Fibroblast of upper back skin (primary cell): ENCODE measurements around the gene KCNF1.

Experiments
- DNase-seq: peaks from one replicate; pipeline ENCODE4 v3.0.0-alpha.2; 2013

The KCNF1 gene

GRCh38 chr2:10921525-10921924 is 9.8 kb downstream of the KCNF1 start:
- no peak for DNase-seq

GRCh38 chr2:10922307-10923007 is 10.7 kb downstream of the KCNF1 start:
- DNase-seq = no peak

- no peak for DNase-seq
Observed at GRCh38 chr2:10923008-10923375, 11.3 kb downstream of the KCNF1 start.

DNA sequence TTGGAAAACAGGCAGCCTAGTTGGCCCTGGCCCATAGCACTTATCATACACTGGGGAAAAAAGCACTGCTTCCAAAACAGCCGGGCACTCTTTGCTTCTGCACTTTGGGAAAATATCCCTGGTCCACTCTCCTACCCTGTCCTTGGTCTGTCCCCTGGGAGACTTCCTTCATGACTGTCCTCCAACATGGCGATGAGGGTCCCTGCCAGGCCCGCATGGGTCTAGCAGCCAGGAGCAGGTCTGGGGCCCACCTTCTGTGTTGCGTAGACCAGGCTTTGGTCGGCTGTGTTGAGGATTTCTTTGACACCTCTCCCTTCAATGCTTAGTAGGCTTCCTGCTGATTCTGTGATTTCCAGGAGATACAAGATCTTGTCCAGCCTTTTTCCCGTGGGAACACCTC is 12.2 kb downstream of the KCNF1 start:
- no peak for DNase-seq

DNA sequence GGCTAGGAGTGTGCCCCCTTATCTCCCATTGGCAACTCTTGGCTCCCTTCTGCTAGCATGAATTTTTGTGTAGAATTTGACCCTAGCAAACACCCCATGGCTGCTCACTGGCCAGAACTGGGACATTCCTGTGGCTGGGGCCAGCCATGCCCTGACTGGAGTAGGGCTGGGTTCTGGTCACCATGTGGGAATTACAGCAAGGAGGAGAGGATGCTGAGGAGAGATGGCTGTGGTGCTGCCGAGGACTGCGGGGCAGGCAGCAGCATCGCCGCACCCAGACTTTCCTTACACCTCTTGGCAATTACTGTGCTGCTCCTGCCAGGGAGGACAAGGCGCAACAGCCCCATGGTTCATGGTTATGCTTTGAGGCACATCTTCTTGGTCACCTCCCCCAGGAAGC is 12.7 kb downstream of the KCNF1 start:
- no peak for DNase-seq

DNA sequence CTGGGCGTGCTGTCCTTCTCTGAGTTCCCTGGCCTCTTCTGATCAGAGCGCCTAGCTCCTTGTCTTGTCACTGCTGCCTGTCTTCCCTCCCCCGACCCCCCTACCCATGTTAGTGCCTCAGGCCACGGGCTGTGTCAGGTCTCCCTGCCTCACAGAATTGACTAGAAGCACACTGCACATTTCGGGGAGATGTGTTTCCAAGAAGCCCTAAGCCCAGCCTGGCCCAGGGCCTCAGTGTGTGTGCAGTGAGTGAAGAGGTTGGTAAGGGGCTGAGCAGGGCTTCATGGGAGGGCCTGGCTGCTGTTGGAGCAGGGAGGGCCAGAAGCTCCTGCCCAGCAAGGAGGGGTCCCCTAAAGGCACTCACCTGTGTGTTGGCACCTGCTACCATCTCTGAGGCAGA is 13.1 kb downstream of the KCNF1 start:
- DNase-seq = no peak

DNA sequence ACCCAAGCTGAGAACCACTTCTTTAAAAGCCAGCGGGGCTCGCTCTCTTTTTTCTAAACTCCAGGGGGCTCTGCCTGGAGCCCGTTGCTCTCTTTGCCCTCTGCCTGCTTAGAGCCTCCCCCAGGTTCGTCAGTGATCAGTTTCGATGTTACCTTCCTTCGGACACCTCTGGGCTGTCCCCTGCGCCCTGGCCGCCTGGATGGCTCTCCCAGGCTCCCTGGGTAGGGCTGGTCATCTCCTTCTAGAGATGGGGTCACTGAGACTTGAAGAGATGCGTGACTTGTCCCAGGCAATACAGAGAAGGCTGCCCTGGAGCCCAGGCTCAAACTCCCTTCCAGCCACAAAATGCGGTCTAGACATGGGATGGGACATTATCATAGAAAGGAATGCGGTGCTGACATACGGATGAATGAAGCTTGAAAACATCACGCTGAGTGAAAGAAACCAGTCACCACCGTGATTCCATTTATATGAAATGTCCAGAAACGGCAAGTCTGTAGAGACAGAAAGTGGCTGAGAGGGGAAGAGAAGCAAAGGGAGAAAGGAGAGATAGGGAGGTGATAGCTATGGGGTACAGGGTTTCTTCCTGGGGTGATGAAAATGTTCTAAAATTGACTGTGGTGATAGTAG is 14.6 kb downstream of the KCNF1 start:
- peak; percentile 55 for DNase-seq

DNA sequence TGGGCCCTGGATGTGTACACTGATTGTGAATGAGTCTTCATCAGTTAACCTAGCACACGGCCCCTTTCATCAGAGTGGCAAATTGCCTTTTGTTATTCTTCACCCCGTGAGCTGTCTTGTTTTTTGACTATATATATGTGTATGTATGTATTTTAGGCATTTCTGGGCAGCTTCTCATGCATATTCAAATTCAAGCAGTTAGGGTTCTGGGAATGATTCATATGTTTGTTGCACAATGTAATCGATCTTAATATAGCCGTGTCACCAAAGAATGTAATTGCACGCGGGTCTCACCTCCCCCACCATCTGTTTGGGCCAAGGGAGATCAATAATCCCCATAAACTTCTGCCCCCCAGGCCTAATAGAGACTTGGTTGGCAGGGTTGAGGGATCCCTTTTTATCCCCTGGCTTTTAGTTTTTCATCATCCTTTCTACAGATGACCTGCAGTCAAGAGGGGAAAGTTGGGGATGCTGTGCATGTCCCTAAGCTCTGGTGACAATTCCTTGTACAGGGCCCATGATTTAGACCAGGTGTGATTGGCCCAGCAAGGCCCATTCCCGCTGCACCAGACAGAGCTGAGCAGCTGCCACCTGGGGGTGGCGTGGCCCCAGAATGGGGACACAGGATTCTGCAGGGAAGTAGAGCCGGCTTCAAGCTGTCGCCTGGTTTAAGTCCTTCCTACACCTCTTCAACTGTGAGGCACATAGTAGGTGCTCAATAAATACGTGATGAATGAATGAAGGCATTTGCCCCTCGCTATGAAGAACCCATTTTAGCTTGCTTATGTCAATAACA is 19.2 kb downstream of the KCNF1 start:
- peak; percentile 52 for DNase-seq

- DNase-seq = peak; percentile 35
Observed at GRCh38 chr2:10931710-10932255, 20.0 kb downstream of the KCNF1 start.

GRCh38 chr2:10932345-10933151 is 20.8 kb downstream of the KCNF1 start:
- no peak for DNase-seq

DNA sequence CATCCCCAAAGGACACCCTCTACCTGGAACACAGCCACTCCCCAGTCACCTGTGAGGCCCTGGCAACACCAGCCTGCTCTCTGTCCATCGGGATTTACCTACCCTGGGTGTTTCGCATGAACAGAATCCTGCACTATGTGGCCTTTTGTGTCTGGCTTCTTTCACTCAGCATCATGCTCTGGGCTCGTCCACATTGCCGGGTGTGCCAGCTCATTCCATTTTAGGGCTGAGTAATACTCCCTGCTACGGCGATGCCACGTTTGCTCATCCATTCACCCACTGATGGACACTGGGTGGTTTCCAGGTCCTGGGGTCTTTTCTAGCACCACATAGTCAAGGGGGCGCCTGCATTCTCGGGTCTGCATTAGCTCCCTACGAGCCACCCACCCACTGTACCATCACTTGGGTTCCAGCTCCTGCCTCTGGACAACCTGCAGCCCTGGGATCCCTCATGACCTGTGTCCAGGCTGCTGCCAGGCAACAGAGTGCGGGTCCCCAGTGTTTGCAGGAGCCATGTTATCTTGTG is 22.0 kb downstream of the KCNF1 start:
- no peak for DNase-seq

DNA sequence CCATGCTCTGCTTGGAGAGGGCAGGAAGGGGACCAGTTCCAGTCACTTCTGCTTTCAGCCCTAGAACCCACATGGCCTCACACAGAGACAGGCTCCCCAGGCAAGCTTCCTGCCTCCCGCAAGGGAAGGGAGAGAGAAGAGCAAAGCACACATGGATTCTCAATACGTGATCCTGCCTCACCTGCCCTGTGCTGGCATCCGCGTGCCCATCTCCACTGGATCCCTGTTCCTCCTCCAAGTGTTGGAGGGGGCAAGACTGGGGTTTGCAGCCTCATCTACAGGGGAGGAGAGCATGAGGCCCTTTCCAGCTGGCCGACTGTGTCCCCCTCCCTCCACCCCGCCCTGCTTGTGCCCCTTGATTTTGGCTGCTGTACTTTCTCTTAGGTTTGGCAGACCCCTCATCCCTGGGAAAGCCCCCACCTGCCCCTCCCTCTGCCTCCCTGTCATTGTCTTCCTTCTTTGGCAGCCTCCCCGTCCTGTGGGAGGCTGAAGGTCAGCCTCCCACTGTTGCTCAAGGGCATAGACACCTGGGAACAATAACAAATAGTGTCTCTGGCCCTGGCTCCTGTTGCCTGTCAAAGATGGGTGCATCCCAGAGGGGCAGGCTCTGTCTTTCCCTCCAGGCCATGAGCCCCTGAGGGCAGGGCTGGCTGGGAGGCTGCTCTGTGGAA is 22.7 kb downstream of the KCNF1 start:
- DNase-seq = no peak

GRCh38 chr2:10934979-10935350 is 23.2 kb downstream of the KCNF1 start:
- no peak for DNase-seq

GRCh38 chr2:10935366-10935918 is 23.7 kb downstream of the KCNF1 start:
- DNase-seq = no peak

DNA sequence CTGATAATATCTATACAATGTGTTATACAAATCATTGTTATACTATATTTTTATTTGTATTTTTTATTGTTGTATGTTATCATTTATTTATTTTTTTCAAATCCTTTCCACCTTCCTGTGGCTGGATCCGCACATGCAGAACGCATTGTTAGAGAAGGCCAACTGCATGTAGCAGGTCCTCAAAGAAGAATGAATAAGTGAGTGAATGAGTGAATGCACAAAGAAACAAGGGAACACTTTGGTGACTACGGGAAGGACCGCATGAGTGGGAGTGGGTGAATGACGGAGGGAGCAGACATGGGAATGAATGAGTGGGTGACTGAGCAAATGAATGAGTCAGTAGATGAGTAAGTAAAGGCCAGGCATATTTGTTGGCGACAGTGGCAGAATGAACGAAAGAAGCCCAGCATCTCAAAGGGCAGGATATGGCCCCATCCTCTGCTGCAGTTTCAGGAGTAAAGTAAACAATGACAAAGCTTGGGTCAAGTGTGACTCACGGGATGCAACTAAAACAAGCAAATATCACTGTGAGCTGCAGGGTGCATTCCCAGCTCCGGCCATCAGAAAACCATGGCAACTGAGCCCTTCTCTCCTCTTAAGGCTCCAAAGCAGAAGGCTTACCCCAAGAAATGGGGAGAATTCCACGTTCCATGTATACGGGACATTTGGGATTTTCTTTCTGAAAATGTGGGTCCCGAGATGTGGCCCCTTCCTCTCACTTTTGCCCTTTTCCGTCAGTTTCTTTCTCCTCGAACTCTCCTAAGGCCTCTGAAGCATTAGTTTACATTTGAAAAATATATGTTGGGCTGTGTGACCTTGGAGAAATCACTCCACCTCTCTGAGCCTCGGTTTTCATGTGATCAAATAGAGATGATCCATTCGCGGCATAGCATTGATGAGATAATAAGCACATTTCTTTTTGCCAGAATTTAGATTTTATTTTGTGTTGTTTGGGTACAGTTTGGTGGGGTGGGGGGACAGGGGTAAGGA is 24.5 kb downstream of the KCNF1 start:
- DNase-seq = peak; percentile 89

DNA sequence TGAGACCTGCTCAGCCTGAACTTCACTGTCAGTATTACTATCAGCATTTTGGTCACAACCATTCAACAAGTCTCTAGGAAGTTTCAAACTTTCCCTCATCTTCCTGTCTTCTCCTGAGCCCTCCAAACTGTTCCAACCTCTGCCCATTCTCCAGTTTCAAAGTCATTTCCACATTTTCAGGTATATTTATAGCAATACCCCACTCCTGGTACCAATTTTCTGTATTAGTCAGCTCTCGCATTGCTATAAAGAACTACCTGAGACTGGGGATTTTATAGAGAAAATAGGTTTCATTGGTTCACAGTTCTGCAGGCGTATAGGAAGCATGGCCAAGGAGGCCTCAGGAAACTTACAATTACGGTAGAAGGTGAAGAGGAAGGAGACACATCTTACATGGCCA is 27.3 kb downstream of the KCNF1 start:
- DNase-seq = no peak

DNA sequence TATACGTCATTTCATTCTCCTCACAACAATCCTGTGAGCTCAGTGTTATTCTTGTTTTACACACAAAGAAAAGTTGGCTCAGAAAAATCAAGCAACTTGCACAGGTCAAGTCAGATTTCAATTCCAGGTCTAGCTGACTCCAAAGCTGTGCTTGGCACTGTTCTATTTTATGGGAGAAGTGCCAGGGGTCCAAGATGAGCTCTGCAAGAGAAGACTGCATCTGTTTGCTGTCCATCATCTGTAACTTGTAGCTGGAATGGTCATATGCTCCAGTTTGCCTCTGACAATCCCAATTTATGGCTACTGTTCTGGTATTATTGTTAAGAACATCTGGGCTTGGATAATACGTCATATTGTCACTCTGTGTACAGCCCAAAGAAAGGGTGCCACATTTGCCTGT is 28.9 kb downstream of the KCNF1 start:
- no peak for DNase-seq

DNA sequence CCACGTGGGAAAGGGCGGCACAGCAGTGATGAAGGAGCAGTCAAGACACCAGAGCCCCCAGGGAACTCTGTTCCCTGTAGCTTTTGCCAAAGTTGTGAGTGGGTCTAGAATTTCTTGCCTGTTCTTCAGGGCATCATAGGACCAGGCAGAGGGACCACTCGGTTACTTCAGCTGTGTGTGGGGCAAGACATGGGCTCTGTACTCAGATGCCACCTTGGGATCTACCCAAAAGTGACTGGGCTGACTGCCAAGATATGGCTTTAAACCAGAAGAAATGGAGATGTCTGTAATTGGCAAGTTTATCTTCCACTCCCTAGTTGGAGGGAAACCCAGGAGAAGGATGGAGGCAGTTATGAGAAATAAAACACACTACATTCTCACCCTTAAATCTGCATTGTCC is 29.6 kb downstream of the KCNF1 start:
- no peak for DNase-seq

- no peak for DNase-seq
Observed at GRCh38 chr2:10944799-10945198, 33.1 kb downstream of the KCNF1 start.

GRCh38 chr2:10946394-10946793 is 34.7 kb downstream of the KCNF1 start:
- no peak for DNase-seq
